Activated naive CD8-positive, alpha-beta T cell treated with anti-CD3 and anti-CD28 coated beads, Interleukin-2, amount 50 U/mL, for 16 hours (primary cell): ENCODE data around the gene PIM3.
A peak's percentile ranks its signal among the peaks of the same experiment; 100 is the strongest.
"Not testable (repeated sequence)": the region's sequence is repeated elsewhere in the genome, so short reads cannot be mapped to it uniquely, and the experiment has no call there.

Experiments used
- DNase-seq: peaks from one replicate; pipeline ENCODE4 v3.0.0-alpha.2; 2020; ENCODE audit warnings: low read depth, low spot score

The PIM3 gene

GRCh38 chr22:49966774-49967705 is 6.5 kb downstream of the PIM3 start:
- DNase-seq: no peak

GRCh38 chr22:49967706-49968208 is 7.2 kb downstream of the PIM3 start:
- no peak for DNase-seq

- no peak for DNase-seq
These were observed 7.8 kb downstream of the PIM3 start for GRCh38 chr22:49968313-49968830.

- DNase-seq: no peak
These were observed 8.5 kb downstream of the PIM3 start for GRCh38 chr22:49968831-49969661.

- no peak for DNase-seq
These were observed 9.4 kb downstream of the PIM3 start for GRCh38 chr22:49969751-49970527.

GRCh38 chr22:49970528-49971231 is 10.1 kb downstream of the PIM3 start:
- peak; percentile 93 for DNase-seq

- peak; percentile 56 for DNase-seq
These were observed 10.9 kb downstream of the PIM3 start for GRCh38 chr22:49971232-49972162.

GRCh38 chr22:49972163-49973017 is 11.8 kb downstream of the PIM3 start:
- DNase-seq: no peak

GRCh38 chr22:49973018-49973961 is 12.7 kb downstream of the PIM3 start:
- DNase-seq: no peak

- no peak for DNase-seq
These were observed 15.2 kb downstream of the PIM3 start for GRCh38 chr22:49975543-49976389.

- no peak for DNase-seq
These were observed 16.0 kb downstream of the PIM3 start for GRCh38 chr22:49976439-49977175.

- no peak for DNase-seq
These were observed 17.0 kb downstream of the PIM3 start for GRCh38 chr22:49977578-49977977.

GRCh38 chr22:49979587-49980264 is 19.2 kb downstream of the PIM3 start:
- DNase-seq: no peak

GRCh38 chr22:49981799-49982198 is 21.2 kb downstream of the PIM3 start:
- not testable (repeated sequence) for DNase-seq
